ENCODE data around the gene EPS15. TPM values are rescaled to one million over a fixed set of nuclear protein-coding genes. Genes with fewer than 3 reads are reported as not detected.

EPS15 gene
- total and polyA plus RNA-seq, 9 of the 15 experiments (the other 6 are each of a cell fraction or from before 2014, with no cell fraction given) = 23.1 to 69.0 (median 41.7) TPM

GRCh38 chr1:51308636-51309035 lies 210.4 kb downstream of the EPS15 start (continued):
- TF ChIP-seq ZNF395 (CRISPR knock-in tag; IDR thresholded peaks at IDR 0.05) = no peak
- TF ChIP-seq HDAC3 (IDR thresholded peaks at IDR 0.05; ENCODE audit: borderline replicate concordance, partially characterized antibody) = no peak
- TF ChIP-seq ESRRA (IDR thresholded peaks at IDR 0.05; ENCODE audit: borderline replicate concordance, low read depth) = no peak

- H3K9me3 ChIP-seq (replicated peaks; ENCODE audit: control insufficient read depth, insufficient read depth, low read depth, low read length) = no peaks in the 10 kb centered on the region; the same call in 1 of the 2 replicates
These were observed 212.1 kb downstream of the EPS15 start for GRCh38 chr1:51306950-51307349.

More at GRCh38 chr1:51306950-51307349, 212.1 kb downstream of the EPS15 start:
- WGBS (ENCODE audit: insufficient coverage, low coverage, missing lambda C conversion rate) = 52% methylated on average over 5 of the region's 5 CpGs
- H3K79me2 ChIP-seq (ENCODE audit: control insufficient read depth, insufficient read depth, low read length) = no peaks in the 10 kb centered on the region
- H3K4me3 ChIP-seq = no peak overlapping the region
- no peak overlapping the region for H3K9ac ChIP-seq (ENCODE audit: insufficient read depth in 1 of 2, low read depth in 2 of 2, low read length in 2 of 2)
- peaks cover 18 to 42% of the 10 kb centered on the region in 2 experiments; a peak in 4 of 5 replicates for H3K4me1 ChIP-seq (replicated peaks in 1 of 2; ENCODE audit: control insufficient read depth in 2 of 2, insufficient read depth in 2 of 2, low read length in 2 of 2)
- H3K36me3 ChIP-seq (ENCODE audit: control insufficient read depth, insufficient read depth, low read length) = no peaks in the 10 kb centered on the region
- H3K9me1 ChIP-seq (ENCODE audit: control insufficient read depth, insufficient read depth, low read length) = no peaks in the 10 kb centered on the region
- ATAC-seq (no peak), FAIRE-seq (no peak), DNase-seq (ENCODE audit: extremely low read depth in 1 of 4, low spot score in 3 of 4) (no peak)
- no peak overlapping the region for H2AFZ ChIP-seq (ENCODE audit: low read depth, low read length)
- BruUV-seq (replicated peaks) = no TSS peak
- ChIA-PET CTCF (ENCODE audit: low intra/inter-chr PET ratio) (no interaction called here), POLR2A (interaction anchor here (1.2 kb wide), 1 partner anchor 9 kb away, joined by 3 read pairs; no protein-coding TSS in a partner anchor)
- no peak overlapping the region for H3K27ac ChIP-seq (ENCODE audit: extremely low read depth, low read depth, low read length)
- in situ Hi-C loops (cut with MboI) = no loop called here
- peak; percentile 53; the same call in 1 of the 2 replicates for TF ChIP-seq NFIC (IDR thresholded peaks at IDR 0.05)
- TF ChIP-seq KDM5B (IDR thresholded peaks at IDR 0.05; ENCODE audit: insufficient replicate concordance, low read depth, low read length) = no peak
- H4K20me1 ChIP-seq (replicated peaks; ENCODE audit: control insufficient read depth, insufficient read depth, low read length) = no peaks in the 10 kb centered on the region
- no peaks in the 10 kb centered on the region for H3K27me3 ChIP-seq (ENCODE audit: control insufficient read depth in 2 of 2, insufficient read depth in 2 of 2, low read length in 2 of 2)
- intact Hi-C loops (cut with micrococcal nuclease) = no loop called here
- H3K4me2 ChIP-seq (ENCODE audit: insufficient read depth, low read length) = no peak overlapping the region

Measured in K562 (cell line).